HEK293T (cell line): Measurements from ENCODE around the gene C5orf34.

Experiments
- BHLHE40 ChIP-seq: fragments of 450-650 bp; IDR thresholded peaks from 2 replicates; pipeline ENCODE4 v1.6.1; 2016; ENCODE audit warnings: mild to moderate bottlenecking, moderate library complexity, borderline replicate concordance
- CTBP1 ChIP-seq: fragments of 450-650 bp; IDR thresholded peaks from 2 replicates; pipeline ENCODE4 v1.6.1; 2016; ENCODE audit warnings: borderline replicate concordance
- FOXA1 ChIP-seq: fragments of 450-650 bp; IDR thresholded peaks from 2 replicates; pipeline ENCODE4 v1.6.1; 2016; ENCODE audit warnings: mild to moderate bottlenecking
- FOXM1 ChIP-seq: fragments of 450-650 bp; IDR thresholded peaks from 2 replicates; pipeline ENCODE4 v1.6.1; 2017; ENCODE audit warnings: mild to moderate bottlenecking, borderline replicate concordance
- LEF1 ChIP-seq: fragments of 450-650 bp; IDR thresholded peaks from 2 replicates; pipeline ENCODE4 v1.6.1; 2017; ENCODE audit warnings: mild to moderate bottlenecking, borderline replicate concordance
- NFRKB ChIP-seq: fragments of 450-650 bp; IDR thresholded peaks from 2 replicates; pipeline ENCODE4 v1.6.1; 2016; ENCODE audit warnings: mild to moderate bottlenecking, moderate library complexity
- SP1 ChIP-seq: fragments of 450-650 bp; IDR thresholded peaks from 2 replicates; pipeline ENCODE4 v1.6.1; 2017
- SUZ12 ChIP-seq: fragments of 450-650 bp; IDR thresholded peaks from 2 replicates; pipeline ENCODE4 v1.6.1; 2016; ENCODE audit warnings: mild to moderate bottlenecking
- TARDBP ChIP-seq: fragments of 450-650 bp; IDR thresholded peaks from 2 replicates; pipeline ENCODE4 v1.6.1; 2016
- TF ChIP-seq, protein P1 (sequence below): fragments of 450-650 bp; IDR thresholded peaks from 2 replicates; pipeline ENCODE4 v1.6.1; 2016

DNA sequence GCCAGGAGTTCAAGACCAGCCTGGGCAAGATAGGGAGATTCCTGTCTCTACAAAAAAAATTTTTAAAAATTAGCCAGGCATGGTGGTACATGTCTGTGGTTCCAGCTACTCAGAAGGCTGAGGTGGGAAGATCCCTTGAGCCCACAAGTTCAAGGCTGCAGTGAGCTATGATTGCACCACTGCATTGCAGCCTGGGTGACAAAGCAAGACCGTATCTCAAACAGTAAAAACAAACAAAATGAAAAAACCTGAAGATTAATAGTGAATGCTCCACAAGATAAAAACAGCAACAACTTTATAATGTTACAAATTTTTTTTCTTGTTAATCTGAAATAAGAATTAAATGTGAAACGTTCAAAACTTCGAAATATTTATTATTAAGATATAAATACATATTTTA is 28.6 kb downstream of the C5orf34 start:
- TF ChIP-seq BHLHE40 (no peak), SP1 (no peak), CTBP1 (no peak), FOXA1 (no peak), FOXM1 (no peak), NFRKB (no peak), SUZ12 (no peak), TARDBP (no peak), LEF1 (no peak)
- TF ChIP-seq, protein P1, sequence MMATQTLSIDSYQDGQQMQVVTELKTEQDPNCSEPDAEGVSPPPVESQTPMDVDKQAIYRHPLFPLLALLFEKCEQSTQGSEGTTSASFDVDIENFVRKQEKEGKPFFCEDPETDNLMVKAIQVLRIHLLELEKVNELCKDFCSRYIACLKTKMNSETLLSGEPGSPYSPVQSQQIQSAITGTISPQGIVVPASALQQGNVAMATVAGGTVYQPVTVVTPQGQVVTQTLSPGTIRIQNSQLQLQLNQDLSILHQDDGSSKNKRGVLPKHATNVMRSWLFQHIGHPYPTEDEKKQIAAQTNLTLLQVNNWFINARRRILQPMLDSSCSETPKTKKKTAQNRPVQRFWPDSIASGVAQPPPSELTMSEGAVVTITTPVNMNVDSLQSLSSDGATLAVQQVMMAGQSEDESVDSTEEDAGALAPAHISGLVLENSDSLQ: no peak
